Glutamatergic neuron (in vitro differentiated cells): ENCODE data around the gene THSD4. TPM values are rescaled to one million over a fixed set of nuclear protein-coding genes. Genes with fewer than 3 reads are reported as not detected.

Source experiments
- DNase-seq: peaks from one replicate; pipeline ENCODE4 v3.0.0; 2022
- H3K27ac Mint-ChIP-seq: one replicate; pipeline ENCODE4 v1.8.0; 2020; ENCODE audit warnings: mild to moderate bottlenecking, mixed read lengths, inconsistent platforms; ENCODE audit not compliant: unreplicated experiment
- H3K27me3 Mint-ChIP-seq: one replicate; pipeline ENCODE4 v1.8.0; 2020; ENCODE audit warnings: mild to moderate bottlenecking, moderate library complexity, mixed read lengths, inconsistent platforms; ENCODE audit not compliant: unreplicated experiment
- H3K36me3 Mint-ChIP-seq: one replicate; pipeline ENCODE4 v1.8.0; 2020; ENCODE audit warnings: mild to moderate bottlenecking, mixed read lengths, inconsistent platforms; ENCODE audit not compliant: unreplicated experiment
- H3K4me1 Mint-ChIP-seq: one replicate; pipeline ENCODE4 v1.8.0; 2020; ENCODE audit warnings: mild to moderate bottlenecking, low read depth, mixed read lengths, inconsistent platforms; ENCODE audit not compliant: unreplicated experiment
- H3K4me3 Mint-ChIP-seq: one replicate; pipeline ENCODE4 v1.8.0; 2020; ENCODE audit warnings: mild to moderate bottlenecking, mixed read lengths, inconsistent platforms; ENCODE audit not compliant: unreplicated experiment
- H3K9me3 Mint-ChIP-seq: one replicate; pipeline ENCODE4 v1.8.0; 2020; ENCODE audit warnings: mild to moderate bottlenecking, moderate library complexity, mixed read lengths, inconsistent platforms; ENCODE audit not compliant: unreplicated experiment
- CTCF ChIP-seq: fragments of 200-600 bp; sonication (generic); IDR thresholded peaks from one replicate; pipeline ENCODE4 v1.5.0; 2021; ENCODE audit not compliant: partially characterized antibody, unreplicated experiment
- total RNA-seq: library from RNA; stranded (reverse); fragmentation: NEBNext Ultra II Directional; extraction: Animal tissue kit (Norgen Biotek cat#: 25700); gene quantifications from one replicate; pipeline ENCODE4 v1.2.1, GENCODE V29; 2021; ENCODE audit not compliant: unreplicated experiment

Gene THSD4
- total RNA-seq, 1 donor from 2014 or later: 12.3 TPM

GRCh38 chr15:71409541-71409940, 294.3 kb downstream of the THSD4 start:
- TF ChIP-seq CTCF: no peak
- H3K4me1 Mint-ChIP-seq: no peaks in the 10 kb centered on the region
- H3K36me3 Mint-ChIP-seq: no peaks in the 10 kb centered on the region
- no peak overlapping the region for H3K27ac Mint-ChIP-seq
- H3K27me3 Mint-ChIP-seq: peaks cover 2% of the 10 kb centered on the region
- no peak overlapping the region for H3K4me3 Mint-ChIP-seq
- DNase-seq: no peak
- H3K9me3 Mint-ChIP-seq: peaks cover 4% of the 10 kb centered on the region

- Mint-ChIP-seq H3K9me3 (peaks cover 4% of the 10 kb centered on the region), H3K36me3 (no peaks in the 10 kb centered on the region), H3K4me3 (no peak overlapping the region), H3K4me1 (no peaks in the 10 kb centered on the region), H3K27me3 (peaks cover 2% of the 10 kb centered on the region), H3K27ac (no peak overlapping the region)
- TF ChIP-seq CTCF: no peak
- DNase-seq: no peak
Observed at GRCh38 chr15:71410347-71410746, 295.1 kb downstream of the THSD4 start.

GRCh38 chr15:71411538-71412482, 296.5 kb downstream of the THSD4 start:
- Mint-ChIP-seq H3K36me3 (no peaks in the 10 kb centered on the region), H3K9me3 (peaks cover 4% of the 10 kb centered on the region), H3K27ac (no peak overlapping the region), H3K4me1 (no peaks in the 10 kb centered on the region), H3K4me3 (no peak overlapping the region), H3K27me3 (peaks cover 2% of the 10 kb centered on the region)
- no peak for TF ChIP-seq CTCF
- no peak for DNase-seq

- no peaks in the 10 kb centered on the region for H3K36me3 Mint-ChIP-seq
- peaks cover 2% of the 10 kb centered on the region for H3K27me3 Mint-ChIP-seq
- H3K4me3 Mint-ChIP-seq: no peak overlapping the region
- H3K4me1 Mint-ChIP-seq: no peaks in the 10 kb centered on the region
- H3K9me3 Mint-ChIP-seq: peaks cover 4% of the 10 kb centered on the region
- TF ChIP-seq CTCF: no peak
- no peak overlapping the region for H3K27ac Mint-ChIP-seq
- no peak for DNase-seq
Observed at GRCh38 chr15:71413419-71413818, 298.1 kb downstream of the THSD4 start.

- DNase-seq: no peak
- Mint-ChIP-seq H3K4me3 (no peak overlapping the region), H3K4me1 (no peaks in the 10 kb centered on the region), H3K27me3 (peaks cover 2% of the 10 kb centered on the region), H3K9me3 (peaks cover 3% of the 10 kb centered on the region), H3K27ac (no peak overlapping the region), H3K36me3 (no peaks in the 10 kb centered on the region)
- no peak for TF ChIP-seq CTCF
Observed at GRCh38 chr15:71414853-71415252, 299.6 kb downstream of the THSD4 start.
